ENCODE results near the gene TMEM131. TPM values are rescaled to one million over a fixed set of nuclear protein-coding genes. Genes with fewer than 3 reads are reported as not detected.

TMEM131 gene
- total RNA-seq, 1 donor from 2014 or later: 28.9 TPM

GRCh38 chr2:97741686-97742085 lies 254.1 kb downstream of the TMEM131 start:
- DNase-seq: no peak
- H3K27me3 ChIP-seq (ENCODE audit: low read depth): no peaks in the 10 kb centered on the region
- H3K4me1 ChIP-seq: peaks cover 16% of the 10 kb centered on the region
- peak overlapping the region; percentile 14 for H3K27ac ChIP-seq (replicated peaks)
- intact Hi-C loops (cut with micrococcal nuclease): no loop called here
- H3K4me3 ChIP-seq: no peak overlapping the region
- H3K36me3 ChIP-seq: no peaks in the 10 kb centered on the region
- H3K9me3 ChIP-seq (replicated peaks): no peaks in the 10 kb centered on the region
- TF ChIP-seq CTCF (IDR thresholded peaks at IDR 0.05; ENCODE audit: borderline replicate concordance): no peak

GRCh38 chr2:97741251-97741650 lies 254.5 kb downstream of the TMEM131 start:
- no peak overlapping the region for H3K27ac ChIP-seq (replicated peaks)
- intact Hi-C loops (cut with micrococcal nuclease): no loop called here

GRCh38 chr2:97740590-97741182 lies 255.1 kb downstream of the TMEM131 start:
- Histone ChIP-seq H3K36me3 (no peaks in the 10 kb centered on the region), H3K4me3 (no peak overlapping the region), H3K4me1 (peaks cover 16% of the 10 kb centered on the region), H3K27ac (replicated peaks) (no peak overlapping the region), H3K27me3 (ENCODE audit: low read depth) (no peaks in the 10 kb centered on the region), H3K9me3 (replicated peaks) (no peaks in the 10 kb centered on the region)
- peak; percentile 75 for TF ChIP-seq CTCF (IDR thresholded peaks at IDR 0.05; ENCODE audit: borderline replicate concordance)
- peak; percentile 29 for DNase-seq
- intact Hi-C loops (cut with micrococcal nuclease): no loop called here

More at GRCh38 chr2:97741251-97741650, 254.5 kb downstream of the TMEM131 start:
- DNase-seq: peak; percentile 8
- Histone ChIP-seq H3K9me3 (replicated peaks) (no peaks in the 10 kb centered on the region), H3K4me1 (peaks cover 16% of the 10 kb centered on the region), H3K4me3 (no peak overlapping the region), H3K27me3 (ENCODE audit: low read depth) (no peaks in the 10 kb centered on the region), H3K36me3 (no peaks in the 10 kb centered on the region)
- TF ChIP-seq CTCF (IDR thresholded peaks at IDR 0.05; ENCODE audit: borderline replicate concordance): no peak

- intact Hi-C loops (cut with micrococcal nuclease): no loop called here
- peak; percentile 9 for DNase-seq
- no peaks in the 10 kb centered on the region for H3K36me3 ChIP-seq
- H3K4me1 ChIP-seq: peaks cover 16% of the 10 kb centered on the region
- no peak overlapping the region for H3K4me3 ChIP-seq
- no peak for TF ChIP-seq CTCF (IDR thresholded peaks at IDR 0.05; ENCODE audit: borderline replicate concordance)
- no peak overlapping the region for H3K27ac ChIP-seq (replicated peaks)
- no peaks in the 10 kb centered on the region for H3K27me3 ChIP-seq (ENCODE audit: low read depth)
- H3K9me3 ChIP-seq (replicated peaks): no peaks in the 10 kb centered on the region
Observed at GRCh38 chr2:97739893-97740245, 255.9 kb downstream of the TMEM131 start.

GRCh38 chr2:97739020-97739892 lies 256.5 kb downstream of the TMEM131 start:
- Histone ChIP-seq H3K27me3 (ENCODE audit: low read depth) (no peaks in the 10 kb centered on the region), H3K9me3 (replicated peaks) (no peaks in the 10 kb centered on the region), H3K4me1 (peaks cover 16% of the 10 kb centered on the region), H3K27ac (replicated peaks) (no peak overlapping the region), H3K4me3 (no peak overlapping the region), H3K36me3 (no peaks in the 10 kb centered on the region)
- TF ChIP-seq CTCF (IDR thresholded peaks at IDR 0.05; ENCODE audit: borderline replicate concordance): no peak
- intact Hi-C loops (cut with micrococcal nuclease): no loop called here
- DNase-seq: peak; percentile 14

Measured in left ventricle myocardium inferior (tissue), 1 donor.